Neural cell (in vitro differentiated cells): Measurements from ENCODE around the gene CPNE5. TPM values are rescaled to one million over a fixed set of nuclear protein-coding genes. Genes with fewer than 3 reads are reported as not detected.
A peak's percentile ranks its signal among the peaks of the same experiment; 100 is the strongest.

Experiments
- H2AFZ ChIP-seq: fragments of 200-600, 300-800 bp; sonication (generic), shearing (Covaris generic); 2 replicates; pipeline ENCODE4 v1.6.0; 2014; ENCODE audit warnings: low read depth, mild to moderate bottlenecking, antibody characterized with exemption, low read length, moderate library complexity
- H3F3A ChIP-seq: fragments of 200-600 bp; shearing (Covaris generic); 2 replicates; pipeline ENCODE4 v1.6.1; 2016; ENCODE audit warnings: mild to moderate bottlenecking, moderate library complexity, mixed read lengths, antibody characterized with exemption, low read length; ENCODE audit not compliant: insufficient read depth, poor library complexity, severe bottlenecking
- H3K27ac ChIP-seq: fragments of 200-600, 300-800 bp; sonication (generic), shearing (Covaris generic); 2 replicates; pipeline ENCODE4 v1.5.1; 2014; ENCODE audit warnings: mild to moderate bottlenecking, low read length, moderate library complexity
- H3K27me3 ChIP-seq: fragments of 300-800, 200-600 bp; sonication (generic), shearing (Covaris generic); 2 replicates; pipeline ENCODE4 v1.6.0; 2014; ENCODE audit warnings: mild to moderate bottlenecking, low read depth, low read length, moderate library complexity; ENCODE audit not compliant: insufficient read depth
- H3K36me3 ChIP-seq: fragments of 300-800, 200-600 bp; sonication (generic), shearing (Covaris generic); 2 replicates; pipeline ENCODE4 v1.5.1; 2014; ENCODE audit warnings: mild to moderate bottlenecking, antibody characterized with exemption, low read length, moderate library complexity; ENCODE audit not compliant: insufficient read depth
- H3K4me2 ChIP-seq: fragments of 300-800, 200-600 bp; sonication (generic), shearing (Covaris generic); 2 replicates; pipeline ENCODE4 v1.6.0; 2014; ENCODE audit warnings: mild to moderate bottlenecking, low read length
- H3K4me3 ChIP-seq: fragments of 300-800, 200-600 bp; sonication (generic), shearing (Covaris generic); 2 replicates; pipeline ENCODE4 v1.5.1; 2014; ENCODE audit warnings: mild to moderate bottlenecking, low read length, moderate library complexity
- H3K79me2 ChIP-seq: fragments of 200-600 bp; shearing (Covaris generic); replicated peaks from 2 replicates; pipeline ENCODE4 v1.6.0; 2014; ENCODE audit warnings: mild to moderate bottlenecking, low read length, moderate library complexity; ENCODE audit not compliant: insufficient read depth
- H3K9ac ChIP-seq: fragments of 300-800, 200-600 bp; sonication (generic), shearing (Covaris generic); 2 replicates; pipeline ENCODE4 v1.6.1; 2016; ENCODE audit warnings: mild to moderate bottlenecking, low read length, mixed read lengths
- H3K9me2 ChIP-seq: fragments of 200-600 bp; shearing (Covaris generic); 2 replicates; pipeline ENCODE4 v1.6.1; 2016; ENCODE audit warnings: mild to moderate bottlenecking, low read length, mixed read lengths; ENCODE audit not compliant: insufficient read depth
- H3K9me3 ChIP-seq: fragments of 200-600, 300-800 bp; sonication (generic), shearing (Covaris generic); 2 replicates; pipeline ENCODE4 v1.6.1; 2016; ENCODE audit warnings: mild to moderate bottlenecking, mixed run types, low read length, moderate library complexity, mixed read lengths
- H4K20me1 ChIP-seq: fragments of 200-600 bp; shearing (Covaris generic); 2 replicates; pipeline ENCODE4 v1.6.1; 2016; ENCODE audit warnings: mild to moderate bottlenecking, mixed run types; ENCODE audit not compliant: insufficient read depth
- CTCF ChIP-seq: fragments of 450-650 bp; IDR thresholded peaks from 2 replicates; pipeline ENCODE4 v1.5.1; 2014; ENCODE audit warnings: antibody characterized with exemption, mild to moderate bottlenecking, moderate library complexity; ENCODE audit not compliant: poor library complexity, severe bottlenecking
- EP300 ChIP-seq: fragments of 450-650 bp; conservative IDR thresholded peaks from 2 replicates; pipeline ENCODE4 v1.6.1; 2014; ENCODE audit warnings: antibody characterized with exemption, mild to moderate bottlenecking, moderate library complexity; ENCODE audit not compliant: poor library complexity, severe bottlenecking
- EZH2 ChIP-seq: fragments of 200-600, 300-800 bp; shearing (Covaris generic), sonication (generic); IDR thresholded peaks from 2 replicates; pipeline ENCODE4 v1.6.1; 2014; ENCODE audit warnings: antibody characterized with exemption, low read length, borderline replicate concordance, mild to moderate bottlenecking; ENCODE audit not compliant: insufficient read depth, poor library complexity, severe bottlenecking
- MXI1 ChIP-seq: fragments of 450-650 bp; conservative IDR thresholded peaks from 2 replicates; pipeline ENCODE4 v1.6.1; 2014; ENCODE audit warnings: antibody characterized with exemption, mild to moderate bottlenecking; ENCODE audit not compliant: poor library complexity, severe bottlenecking
- POLR2AphosphoS5 ChIP-seq: IDR thresholded peaks from 2 replicates; pipeline ENCODE4 v1.6.1; 2012
- RAD21 ChIP-seq: fragments of 450-650 bp; conservative IDR thresholded peaks from 2 replicates; pipeline ENCODE4 v1.6.1; 2014; ENCODE audit warnings: antibody characterized with exemption, mild to moderate bottlenecking, moderate library complexity
- REST ChIP-seq: IDR thresholded peaks from 2 replicates; pipeline ENCODE4 v1.6.1; 2012; ENCODE audit warnings: borderline replicate concordance
- SMC3 ChIP-seq: fragments of 450-650 bp; conservative IDR thresholded peaks from 2 replicates; pipeline ENCODE4 v1.6.1; 2014; ENCODE audit warnings: antibody characterized with exemption, mild to moderate bottlenecking, moderate library complexity; ENCODE audit not compliant: poor library complexity
- TAF1 ChIP-seq: IDR thresholded peaks from 2 replicates; pipeline ENCODE4 v1.6.1; 2012; ENCODE audit warnings: low read depth
- polyA plus RNA-seq: library from polyadenylated mRNA; depleted of rRNA; stranded (reverse); fragments of >200 nt; gene quantifications from 2 replicates; pipeline ENCODE4 v1.2.3, GENCODE V29; 2014

CPNE5 gene
- polyA plus RNA-seq, 1 donor from 2014 or later, result 8.7 TPM

GRCh38 chr6:36840432-36841403 is 1.5 kb upstream of the CPNE5 start:
- peak overlapping the region; percentile 20 for H3K27ac ChIP-seq
- peak overlapping the region; percentile 71 for H3K9ac ChIP-seq
- H3K9me3 ChIP-seq, result no peaks in the 10 kb centered on the region
- H3K4me3 ChIP-seq, result peak overlapping the region; percentile 82
- H3K9me2 ChIP-seq, result no peaks in the 10 kb centered on the region
- H3K36me3 ChIP-seq, result no peaks in the 10 kb centered on the region
- TF ChIP-seq POLR2AphosphoS5, result no peak
- TF ChIP-seq REST, result no peak
- TF ChIP-seq MXI1, result no peak
- no peak for TF ChIP-seq EP300
- TF ChIP-seq CTCF, result no peak
- no peak for TF ChIP-seq SMC3
- TF ChIP-seq EZH2, result no peak
- TF ChIP-seq TAF1, result no peak
- TF ChIP-seq RAD21, result no peak
- H3K27me3 ChIP-seq, result peaks cover 25% of the 10 kb centered on the region
- no peaks in the 10 kb centered on the region for H4K20me1 ChIP-seq
- H2AFZ ChIP-seq, result no peak overlapping the region
- no peaks in the 10 kb centered on the region for H3F3A ChIP-seq
- H3K79me2 ChIP-seq, result no peaks in the 10 kb centered on the region
- H3K4me2 ChIP-seq, result no peak overlapping the region

GRCh38 chr6:36839749-36840431 is 646 bp upstream of the CPNE5 start:
- peak overlapping the region; percentile 82 for H3K4me3 ChIP-seq
- H3K27ac ChIP-seq, result peak overlapping the region; percentile 20
- no peaks in the 10 kb centered on the region for H3K36me3 ChIP-seq
- H3K9me2 ChIP-seq, result no peaks in the 10 kb centered on the region
- peak; percentile 39 for TF ChIP-seq POLR2AphosphoS5
- TF ChIP-seq CTCF, result peak; percentile 62
- TF ChIP-seq MXI1, result peak; percentile 63
- TF ChIP-seq SMC3, result no peak
- no peak for TF ChIP-seq REST
- TF ChIP-seq TAF1, result no peak
- TF ChIP-seq EZH2, result no peak
- TF ChIP-seq EP300, result peak; percentile 49
- peak; percentile 18 for TF ChIP-seq RAD21
- H3F3A ChIP-seq, result no peaks in the 10 kb centered on the region
- no peaks in the 10 kb centered on the region for H4K20me1 ChIP-seq
- H3K9ac ChIP-seq, result peak overlapping the region; percentile 71
- H3K9me3 ChIP-seq, result no peaks in the 10 kb centered on the region
- peak overlapping the region; percentile 82 for H3K4me2 ChIP-seq
- H3K27me3 ChIP-seq, result peaks cover 25% of the 10 kb centered on the region
- H2AFZ ChIP-seq, result no peak overlapping the region
- no peaks in the 10 kb centered on the region for H3K79me2 ChIP-seq
